HUES48 (cell line): ENCODE results near the gene MAGI1.

Experiments used
- H3K27ac ChIP-seq: one replicate; pipeline ENCODE4 v1.7.0; 2013; ENCODE audit warnings: low read depth, low read length, inconsistent platforms
- H3K27me3 ChIP-seq: 2 replicates; pipeline ENCODE4 v1.6.1; 2013; ENCODE audit warnings: mild to moderate bottlenecking, low read length; ENCODE audit not compliant: control insufficient read depth, insufficient read depth
- H3K36me3 ChIP-seq: 2 replicates; pipeline ENCODE4 v1.6.1; 2013; ENCODE audit warnings: low read length; ENCODE audit not compliant: control insufficient read depth, insufficient read depth
- H3K4me1 ChIP-seq: 2 replicates; pipeline ENCODE4 v1.6.1; 2013; ENCODE audit warnings: mild to moderate bottlenecking, low read length; ENCODE audit not compliant: control insufficient read depth, insufficient read depth
- H3K4me3 ChIP-seq: 2 replicates; pipeline ENCODE4 v1.5.1; 2013; ENCODE audit warnings: mild to moderate bottlenecking, low read depth, low read length
- H3K9ac ChIP-seq: 2 replicates; pipeline ENCODE4 v1.6.1; 2013; ENCODE audit warnings: mild to moderate bottlenecking, low read depth, low read length, moderate library complexity
- H3K9me3 ChIP-seq: 2 replicates; pipeline ENCODE4 v1.6.1; 2013; ENCODE audit warnings: low read length; ENCODE audit not compliant: control insufficient read depth, insufficient read depth

MAGI1 gene

DNA sequence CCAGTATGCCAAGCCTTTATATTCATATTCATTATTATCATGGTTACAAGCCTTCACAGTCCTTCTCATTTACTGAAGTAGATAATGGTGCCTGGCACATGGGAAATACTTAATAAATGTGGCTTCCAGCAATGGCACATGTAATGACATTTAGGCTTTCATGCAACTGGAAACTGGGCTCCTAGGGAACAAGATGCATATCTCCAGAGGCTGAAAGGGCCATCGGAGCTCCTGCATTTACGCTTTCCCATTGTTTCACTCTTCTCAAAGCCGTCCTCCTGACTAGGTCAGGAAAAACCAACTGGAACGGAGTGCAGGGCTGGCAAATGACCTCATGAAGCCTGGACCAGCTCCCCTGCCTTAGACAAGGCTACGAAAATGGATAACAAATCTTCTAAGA, 474.9 kb downstream of the MAGI1 start:
- H3K27ac ChIP-seq, result peak overlapping the region; percentile 5
- no peak overlapping the region for H3K9ac ChIP-seq
- no peak overlapping the region for H3K4me3 ChIP-seq

DNA sequence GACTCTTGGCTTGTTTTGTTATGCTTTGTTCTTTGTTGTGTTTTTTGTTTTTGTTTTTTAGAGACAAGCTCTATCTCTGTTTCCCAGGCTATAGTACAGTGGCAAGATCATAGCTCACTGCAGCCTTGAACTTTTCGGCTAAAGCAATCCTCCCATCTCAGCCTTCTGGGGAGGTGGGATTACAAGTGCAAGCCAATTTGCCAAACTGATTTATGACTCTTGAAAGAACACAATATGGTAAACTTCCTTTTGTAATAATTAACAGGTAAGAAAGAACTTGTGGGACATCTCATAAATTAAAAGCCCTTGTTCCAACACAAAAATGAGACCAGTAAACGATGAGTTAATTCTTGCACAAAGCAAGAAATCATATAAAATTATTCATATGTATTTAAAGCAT, 476.3 kb downstream of the MAGI1 start:
- H3K36me3 ChIP-seq, result no peaks in the 10 kb centered on the region
- H3K27me3 ChIP-seq, result no peaks in the 10 kb centered on the region
- no peak overlapping the region for H3K27ac ChIP-seq
- no peak overlapping the region for H3K9ac ChIP-seq
- H3K4me1 ChIP-seq, result peaks cover 29% of the 10 kb centered on the region
- H3K4me3 ChIP-seq, result no peak overlapping the region
- H3K9me3 ChIP-seq, result no peaks in the 10 kb centered on the region

More for the DNA sequence above, 474.9 kb downstream of the MAGI1 start:
- no peaks in the 10 kb centered on the region for H3K36me3 ChIP-seq
- H3K4me1 ChIP-seq, result peaks cover 28% of the 10 kb centered on the region
- H3K27me3 ChIP-seq, result no peaks in the 10 kb centered on the region
- no peaks in the 10 kb centered on the region for H3K9me3 ChIP-seq

DNA sequence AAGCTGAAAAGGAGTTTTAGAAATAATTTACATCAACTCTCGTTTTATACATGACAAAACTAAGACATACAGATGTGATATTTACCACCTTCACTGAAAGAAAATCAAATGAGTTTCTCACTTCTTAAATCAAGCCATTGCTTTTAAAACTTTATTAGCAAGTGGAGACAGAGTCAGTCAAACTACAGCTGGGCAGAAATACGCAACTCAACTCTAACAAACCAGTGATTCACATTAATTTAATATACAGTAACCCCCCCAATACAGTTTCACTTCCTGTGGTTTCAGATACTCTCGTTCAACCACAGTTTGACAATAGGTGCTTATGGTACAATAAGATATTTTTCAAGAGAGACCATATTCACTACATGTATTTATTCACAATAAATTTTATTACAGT, 477.1 kb downstream of the MAGI1 start:
- no peaks in the 10 kb centered on the region for H3K9me3 ChIP-seq
- peaks cover 29% of the 10 kb centered on the region for H3K4me1 ChIP-seq
- no peak overlapping the region for H3K27ac ChIP-seq
- no peaks in the 10 kb centered on the region for H3K27me3 ChIP-seq
- H3K4me3 ChIP-seq, result no peak overlapping the region
- no peak overlapping the region for H3K9ac ChIP-seq
- H3K36me3 ChIP-seq, result no peaks in the 10 kb centered on the region

DNA sequence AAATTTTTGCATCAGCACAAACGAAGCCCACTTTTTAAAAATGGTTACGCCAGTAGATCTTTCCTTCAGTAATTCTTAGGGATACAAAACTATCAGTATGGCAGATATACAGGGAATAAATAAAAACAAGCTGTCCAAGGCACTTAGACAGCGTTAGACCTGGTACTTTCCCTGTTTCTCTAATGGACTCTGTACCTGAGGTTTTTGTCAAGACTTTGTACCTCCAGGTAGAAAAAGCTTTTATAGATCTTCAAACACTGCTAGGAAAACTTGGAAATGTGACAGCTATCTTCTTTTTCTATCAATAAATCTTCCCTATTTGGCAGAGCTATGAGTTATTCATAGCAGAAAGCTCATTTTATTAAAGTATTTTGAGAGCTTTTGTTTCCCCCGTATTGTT, 477.8 kb downstream of the MAGI1 start:
- no peak overlapping the region for H3K27ac ChIP-seq
- H3K9me3 ChIP-seq, result no peaks in the 10 kb centered on the region
- no peak overlapping the region for H3K4me3 ChIP-seq
- H3K4me1 ChIP-seq, result peaks cover 29% of the 10 kb centered on the region
- no peak overlapping the region for H3K9ac ChIP-seq
- no peaks in the 10 kb centered on the region for H3K36me3 ChIP-seq
- no peaks in the 10 kb centered on the region for H3K27me3 ChIP-seq

DNA sequence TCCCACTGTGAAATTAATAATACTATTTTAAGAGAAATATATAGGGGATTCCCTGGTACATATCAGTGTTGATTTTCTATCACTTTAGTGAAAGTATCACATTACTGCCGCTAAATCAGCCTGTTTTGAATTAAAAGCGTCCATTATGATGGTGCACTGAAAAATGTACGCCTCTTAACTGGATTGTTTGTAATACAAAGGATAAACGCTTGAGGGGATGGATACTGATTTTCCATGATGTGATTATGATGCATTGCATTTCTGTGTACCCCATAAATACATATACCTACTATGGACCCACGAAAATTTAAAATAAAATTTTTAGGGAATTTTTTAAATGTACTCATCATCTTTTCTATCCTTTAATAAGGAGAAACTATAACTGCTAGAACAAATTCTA, 478.6 kb downstream of the MAGI1 start:
- peaks cover 29% of the 10 kb centered on the region for H3K4me1 ChIP-seq

DNA sequence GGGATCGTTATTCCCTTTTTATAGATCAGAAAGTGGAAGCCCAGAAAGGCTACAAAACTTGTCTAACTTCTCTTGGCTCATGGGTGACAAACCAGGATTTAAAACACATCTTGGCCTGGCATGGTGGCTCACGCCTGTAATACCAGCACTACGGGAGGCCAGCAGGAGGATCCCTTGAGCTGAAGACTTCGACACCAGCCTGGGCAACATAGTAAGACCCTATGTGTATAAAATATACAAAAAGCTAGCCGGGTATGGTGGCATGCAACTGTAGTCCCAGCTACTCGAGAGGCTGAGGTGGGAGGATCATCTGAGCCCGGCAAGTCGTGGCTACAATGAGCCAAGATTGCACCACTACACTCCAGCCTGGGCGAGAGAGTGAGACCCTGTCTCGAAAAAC, 479.1 kb downstream of the MAGI1 start:
- no peaks in the 10 kb centered on the region for H3K27me3 ChIP-seq
- H3K27ac ChIP-seq, result no peak overlapping the region
- H3K4me1 ChIP-seq, result peaks cover 27% of the 10 kb centered on the region
- H3K9me3 ChIP-seq, result no peaks in the 10 kb centered on the region
- H3K9ac ChIP-seq, result no peak overlapping the region
- no peak overlapping the region for H3K4me3 ChIP-seq
- no peaks in the 10 kb centered on the region for H3K36me3 ChIP-seq

More for the DNA sequence above, 478.6 kb downstream of the MAGI1 start:
- Histone ChIP-seq H3K36me3 (no peaks in the 10 kb centered on the region), H3K4me3 (no peak overlapping the region), H3K9ac (no peak overlapping the region), H3K27ac (no peak overlapping the region), H3K27me3 (no peaks in the 10 kb centered on the region), H3K9me3 (no peaks in the 10 kb centered on the region)

DNA sequence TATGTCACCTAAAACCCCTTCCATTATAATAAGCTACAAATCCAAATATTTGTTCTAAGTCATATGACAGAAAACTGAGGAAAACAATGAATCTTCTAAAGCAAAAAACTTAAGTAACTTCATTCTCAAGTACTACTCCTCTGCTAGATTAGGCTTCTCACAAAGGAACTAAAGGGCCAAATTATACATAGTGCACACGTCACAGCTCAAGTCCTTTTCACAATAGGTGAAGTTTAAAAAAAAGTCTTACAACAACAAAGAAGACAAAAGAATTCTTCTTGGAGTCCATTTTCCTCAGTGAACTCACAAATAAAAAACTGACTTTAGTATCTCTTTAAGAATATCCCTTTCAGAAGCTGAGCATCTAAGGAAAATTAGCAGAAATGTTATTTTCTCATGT, 479.9 kb downstream of the MAGI1 start:
- Histone ChIP-seq H3K9ac (no peak overlapping the region), H3K27ac (no peak overlapping the region), H3K4me1 (peaks cover 28% of the 10 kb centered on the region), H3K27me3 (no peaks in the 10 kb centered on the region), H3K4me3 (no peak overlapping the region), H3K36me3 (no peaks in the 10 kb centered on the region), H3K9me3 (no peaks in the 10 kb centered on the region)

DNA sequence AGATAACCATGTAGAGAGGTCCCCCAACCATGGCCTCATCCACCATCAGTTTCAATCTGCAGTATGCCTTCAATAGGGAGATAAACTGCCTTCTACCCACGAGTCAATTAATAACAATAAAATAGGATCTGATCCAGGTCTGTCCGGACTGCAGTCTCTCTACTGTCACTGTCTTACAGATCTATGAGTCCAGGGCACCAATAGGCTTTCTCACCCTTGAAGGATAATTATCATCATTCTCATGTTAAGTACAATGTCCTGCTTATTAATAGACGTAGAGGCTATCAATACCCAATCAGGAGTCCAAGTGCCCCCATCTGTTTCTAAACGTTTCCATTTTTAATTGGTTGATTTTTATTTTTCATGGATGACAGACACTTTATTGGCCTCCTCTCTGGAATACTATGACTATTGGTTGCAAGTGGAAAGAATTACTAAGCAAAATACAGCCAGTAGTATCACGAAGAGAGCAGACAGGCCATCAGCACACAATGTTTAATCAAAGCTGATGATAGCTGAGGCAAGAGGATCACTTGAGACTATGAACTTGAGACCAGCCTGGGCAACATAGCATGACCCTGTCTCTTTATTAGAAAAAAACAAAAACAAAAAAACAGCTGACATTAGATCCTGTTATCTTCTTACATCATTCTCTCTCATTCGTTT, 480.7 kb downstream of the MAGI1 start:
- no peak overlapping the region for H3K9ac ChIP-seq
- H3K27ac ChIP-seq, result no peak overlapping the region
- H3K4me1 ChIP-seq, result peaks cover 23% of the 10 kb centered on the region
- no peaks in the 10 kb centered on the region for H3K9me3 ChIP-seq
- H3K27me3 ChIP-seq, result no peaks in the 10 kb centered on the region
- H3K36me3 ChIP-seq, result no peaks in the 10 kb centered on the region
- H3K4me3 ChIP-seq, result no peak overlapping the region

DNA sequence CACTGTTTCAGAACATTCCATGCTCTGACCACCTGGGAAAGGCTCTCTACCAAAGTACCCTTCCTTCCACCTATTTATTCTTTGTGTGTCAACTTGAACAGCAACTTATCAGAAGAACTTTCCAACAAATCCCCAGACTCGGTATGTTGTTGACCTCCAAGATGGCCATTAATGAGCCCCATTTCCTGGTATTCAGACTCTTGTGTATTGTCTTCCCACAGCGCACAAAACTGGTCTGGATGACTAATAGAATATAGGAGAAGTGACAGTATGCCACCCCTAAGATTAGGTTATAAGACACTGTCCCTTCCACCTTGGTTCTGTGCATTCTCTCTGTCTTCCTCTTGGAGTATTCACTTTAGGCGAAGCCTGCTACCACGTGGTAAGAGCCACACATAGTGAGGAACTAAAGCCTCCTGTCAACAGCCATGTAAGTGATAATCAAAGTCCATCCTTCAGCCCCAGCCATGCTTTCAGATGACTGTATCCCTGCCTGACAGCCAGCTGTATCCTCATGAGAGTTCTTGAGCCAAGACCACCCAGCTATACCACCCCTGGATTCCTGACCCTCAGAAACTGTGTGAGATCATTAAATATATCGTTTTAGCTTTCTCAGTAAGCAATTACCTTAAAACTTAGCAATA, 481.7 kb downstream of the MAGI1 start:
- Histone ChIP-seq H3K4me3 (no peak overlapping the region), H3K9ac (no peak overlapping the region), H3K4me1 (peaks cover 32% of the 10 kb centered on the region), H3K27me3 (no peaks in the 10 kb centered on the region), H3K9me3 (no peaks in the 10 kb centered on the region), H3K36me3 (no peaks in the 10 kb centered on the region), H3K27ac (no peak overlapping the region)

DNA sequence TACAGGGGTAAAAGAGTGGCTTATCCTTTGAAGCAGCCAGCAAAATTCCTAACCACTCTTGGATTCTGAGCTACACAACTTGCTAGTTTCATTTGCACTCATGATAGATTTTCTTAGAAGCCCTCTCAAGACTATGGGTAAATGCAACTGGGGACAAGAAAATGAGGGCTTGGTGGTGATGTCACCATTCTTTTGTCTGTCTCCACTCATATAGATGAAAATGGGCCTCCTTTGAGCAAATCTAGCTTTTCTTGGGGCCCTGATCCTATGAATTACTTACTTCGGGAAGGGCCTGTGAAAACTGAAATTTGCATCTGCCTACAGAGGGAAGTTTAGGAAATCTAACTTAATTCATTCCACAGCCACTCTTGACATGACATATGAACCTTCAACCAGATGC, 486.3 kb downstream of the MAGI1 start:
- Histone ChIP-seq H3K27ac (peak overlapping the region; percentile 43), H3K4me3 (no peak overlapping the region), H3K9me3 (no peaks in the 10 kb centered on the region), H3K9ac (no peak overlapping the region), H3K4me1 (peaks cover 45% of the 10 kb centered on the region), H3K36me3 (no peaks in the 10 kb centered on the region), H3K27me3 (0 out of 2 replicates have a peak, but pooled peaks cover 3% of the 10 kb centered on the region)

DNA sequence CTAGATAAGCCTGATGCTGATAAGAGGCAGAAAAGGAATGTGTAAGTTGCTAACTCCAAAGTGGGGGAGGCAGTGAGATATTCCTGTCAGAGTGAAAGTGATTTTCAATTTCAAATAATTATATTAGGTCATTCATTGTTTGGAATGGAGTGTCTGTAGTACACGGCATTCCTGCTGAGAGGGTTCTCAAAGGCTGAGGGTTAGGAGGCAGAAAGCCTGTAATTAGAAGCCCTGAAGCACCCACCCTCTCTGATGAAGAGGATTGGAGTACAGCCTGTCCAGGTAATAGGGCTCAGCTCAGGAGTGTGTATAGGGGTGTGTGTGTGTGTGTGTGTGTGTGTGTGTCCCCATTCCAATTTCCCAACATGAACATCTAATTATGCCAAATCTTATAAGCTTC, 486.8 kb downstream of the MAGI1 start:
- Histone ChIP-seq H3K9ac (no peak overlapping the region), H3K27me3 (0 out of 2 replicates have a peak, but pooled peaks cover 3% of the 10 kb centered on the region), H3K27ac (peak overlapping the region; percentile 43), H3K4me3 (no peak overlapping the region), H3K36me3 (no peaks in the 10 kb centered on the region), H3K9me3 (no peaks in the 10 kb centered on the region), H3K4me1 (peaks cover 45% of the 10 kb centered on the region)
